Glomerular visceral epithelial cell (primary cell): ENCODE measurements around the gene DTWD2.
"Not testable (repeated sequence)": the region's sequence is repeated elsewhere in the genome, so short reads cannot be mapped to it uniquely, and the experiment has no call there.

ENCODE experiments used
- DNase-seq: peaks from one replicate; pipeline ENCODE4 v3.0.0-alpha.2; 2016; ENCODE audit errors: extremely low spot score

Gene DTWD2

GRCh38 chr5:118987988-118988865, at the start of gene DTWD2:
DTWD2 (minus strand) TSS chr5:118988547; CDS start chr5:118988511, 36 bp downstream.
- DNase-seq = peak; percentile 96

GRCh38 chr5:119037496-119038215, 49.3 kb upstream of the DTWD2 start:
- DNase-seq = no peak

- peak; percentile 57 for DNase-seq
Observed at GRCh38 chr5:119036101-119036762, 47.9 kb upstream of the DTWD2 start.

GRCh38 chr5:119033135-119033534, 44.8 kb upstream of the DTWD2 start:
- DNase-seq = no peak

GRCh38 chr5:119032656-119033055, 44.3 kb upstream of the DTWD2 start:
- DNase-seq = no peak

GRCh38 chr5:119031905-119032304, 43.6 kb upstream of the DTWD2 start:
- peak; percentile 61 for DNase-seq

GRCh38 chr5:119031011-119031886, 42.9 kb upstream of the DTWD2 start:
- DNase-seq = no peak

- no peak for DNase-seq
Observed at GRCh38 chr5:119028575-119028974, 40.2 kb upstream of the DTWD2 start.

- DNase-seq = no peak
Observed at GRCh38 chr5:119022773-119023172, 34.4 kb upstream of the DTWD2 start.

- peak; percentile 43 for DNase-seq
Observed at GRCh38 chr5:119022017-119022745, 33.8 kb upstream of the DTWD2 start.

GRCh38 chr5:119021149-119021732, 32.9 kb upstream of the DTWD2 start:
- no peak for DNase-seq

- no peak for DNase-seq
Observed at GRCh38 chr5:119019949-119020348, 31.6 kb upstream of the DTWD2 start.

GRCh38 chr5:119019501-119019900, 31.2 kb upstream of the DTWD2 start:
- DNase-seq = no peak

- no peak for DNase-seq
Observed at GRCh38 chr5:119017994-119018393, 29.6 kb upstream of the DTWD2 start.

- DNase-seq = no peak
Observed at GRCh38 chr5:119016125-119016774, 27.9 kb upstream of the DTWD2 start.

- no peak for DNase-seq
Observed at GRCh38 chr5:119011186-119011585, 22.8 kb upstream of the DTWD2 start.

GRCh38 chr5:119010206-119010605, 21.9 kb upstream of the DTWD2 start:
- no peak for DNase-seq

- DNase-seq = no peak
Observed at GRCh38 chr5:119009131-119009530, 20.8 kb upstream of the DTWD2 start.

GRCh38 chr5:118999696-119000095, 11.3 kb upstream of the DTWD2 start:
- DNase-seq = no peak

- not testable (repeated sequence) for DNase-seq
Observed at GRCh38 chr5:118998861-118999260, 10.5 kb upstream of the DTWD2 start.
